HCT116 (cell line): ENCODE results near the gene UBA5. TPM values are rescaled to one million over a fixed set of nuclear protein-coding genes. Genes with fewer than 3 reads are reported as not detected.

Experiments used
- ATAC-seq: fragments of 200-7000 bp; cut with Tn5 transposase; 2 replicates; pipeline ENCODE4 v1.9.1; 2020; ENCODE audit warnings: mild to moderate bottlenecking, moderate library complexity
- BruUV-seq: library from RNA; stranded (reverse); fragments of 400-500 nt; replicated peaks from 2 replicates; lab custom pipeline; 2021; lab: Mats Ljungman, UMichigan
- CTCF ChIA-PET: fragments of 300-600 bp; sonication (Branson Sonifier 250); formaldehyde crosslinking; loops from one replicate; lab custom pipeline; 2021; ENCODE audit warnings: antibody characterized with exemption; lab: Charles Lee
- POLR2A ChIA-PET: fragments of 300-600, 350-600 bp; sonication (Branson Sonifier 250); formaldehyde crosslinking; loops from one replicate; lab custom pipeline; 2021; ENCODE audit warnings: antibody characterized with exemption; lab: Charles Lee
- RAD21 ChIA-PET, 2 experiments: fragments of 300-600 bp; sonication (Branson Sonifier 250); formaldehyde crosslinking; loops; one replicate each; lab custom pipeline; 2023; ENCODE audit warnings: low total read pairs in 2 of 2; ENCODE audit not compliant: uncharacterized antibody in 2 of 2, unreplicated experiment in 2 of 2, low non-redundant PET in 1 of 2; lab: Charles Lee
- DNase-seq: peaks from one replicate; pipeline ENCODE4 v3.0.0-alpha.2; 2010; ENCODE audit warnings: low read depth, low spot score
- H2AFZ ChIP-seq: fragments of 200-600 bp; shearing (Covaris generic), sonication (generic); 2 replicates; pipeline ENCODE4 v1.6.1; 2017; ENCODE audit warnings: low read depth, mixed run types, mixed read lengths, antibody characterized with exemption, low read length; ENCODE audit not compliant: poor library complexity, severe bottlenecking
- H3K27ac ChIP-seq: 2 replicates; pipeline ENCODE4 v1.5.1; 2012; ENCODE audit warnings: low read depth, low read length
- H3K27me3 ChIP-seq: fragments of 200-600 bp; sonication (generic); 2 replicates; pipeline ENCODE4 v1.6.1; 2016; ENCODE audit warnings: mixed run types, low read length, mixed read lengths; ENCODE audit not compliant: insufficient read depth
- H3K36me3 ChIP-seq, 2 experiments: fragments of 200-500 bp in 1 of 2; fragments of 200-600 bp in 1 of 2; sonication (Bioruptor generic) in 1 of 2; sonication (generic) in 1 of 2; 2 replicates each; pipeline versions ENCODE4 v1.5.1 to v1.6.1; 2014 to 2016; ENCODE audit warnings: low read length in 2 of 2, inconsistent platforms in 1 of 2, mixed read lengths in 1 of 2, mixed run types in 1 of 2; ENCODE audit not compliant: insufficient read depth in 2 of 2, control insufficient read depth in 1 of 2
- H3K4me1 ChIP-seq, 2 experiments: fragments of 200-600 bp in 1 of 2; sonication (generic) in 1 of 2; 2 replicates each; pipeline versions ENCODE4 v1.5.1 to v1.6.1; 2012 to 2017; ENCODE audit warnings: low read length in 2 of 2, inconsistent platforms in 1 of 2, mild to moderate bottlenecking in 1 of 2, mixed read lengths in 1 of 2, mixed run types in 1 of 2, moderate library complexity in 1 of 2; ENCODE audit not compliant: insufficient read depth in 2 of 2, control insufficient read depth in 1 of 2
- H3K4me2 ChIP-seq: fragments of 200-600 bp; sonication (generic); 2 replicates; pipeline ENCODE4 v1.6.1; 2017; ENCODE audit warnings: mixed run types, low read length, mixed read lengths
- H3K4me3 ChIP-seq, 2 experiments: fragments of 200-600 bp in 1 of 2; sonication (generic) in 1 of 2; replicated peaks in 1 of 2; 2 replicates each; pipeline ENCODE4 v1.5.1; 2011 to 2016; ENCODE audit warnings: low read length in 2 of 2, control low read depth in 1 of 2, low read depth in 1 of 2, mild to moderate bottlenecking in 1 of 2, mixed read lengths in 1 of 2, mixed run types in 1 of 2
- H3K79me2 ChIP-seq: fragments of 200-600 bp; sonication (generic); 2 replicates; pipeline ENCODE4 v1.6.1; 2017; ENCODE audit warnings: mild to moderate bottlenecking, mixed run types, low read length, moderate library complexity, mixed read lengths; ENCODE audit not compliant: insufficient read depth
- H3K9ac ChIP-seq: fragments of 200-600 bp; sonication (generic); 2 replicates; pipeline ENCODE4 v1.6.1; 2016; ENCODE audit warnings: low read length, mixed read lengths
- H3K9me2 ChIP-seq: fragments of 200-600 bp; sonication (generic), shearing (Covaris generic); 2 replicates; pipeline ENCODE4 v1.6.1; 2017; ENCODE audit warnings: mixed run types, mild to moderate bottlenecking, moderate library complexity; ENCODE audit not compliant: insufficient read depth
- H3K9me3 ChIP-seq, 2 experiments: fragments of 200-500 bp in 1 of 2; fragments of 200-600 bp in 1 of 2; sonication (Bioruptor generic) in 1 of 2; sonication (generic) in 1 of 2; 2 replicates each; pipeline ENCODE4 v1.6.1; 2014 to 2017; ENCODE audit warnings: low read length in 2 of 2, mixed read lengths in 2 of 2, inconsistent platforms in 1 of 2, low read depth in 1 of 2, mild to moderate bottlenecking in 1 of 2, mixed run types in 1 of 2, moderate library complexity in 1 of 2; ENCODE audit not compliant: control insufficient read depth in 1 of 2, insufficient read depth in 1 of 2
- H4K20me1 ChIP-seq: fragments of 200-600 bp; sonication (generic), shearing (Covaris generic); 2 replicates; pipeline ENCODE4 v1.6.1; 2017; ENCODE audit warnings: mixed run types, mild to moderate bottlenecking, moderate library complexity; ENCODE audit not compliant: insufficient read depth
- EGR1 ChIP-seq: IDR thresholded peaks from 2 replicates; pipeline ENCODE4 v1.6.1; 2012; ENCODE audit warnings: low read depth
- ELF1 ChIP-seq: IDR thresholded peaks from 2 replicates; pipeline ENCODE4 v1.6.1; 2012; ENCODE audit warnings: low read depth, borderline replicate concordance
- EZH2phosphoT487 ChIP-seq: fragments of 200-600 bp; IDR thresholded peaks from 2 replicates; pipeline ENCODE4 v1.6.1; 2018; ENCODE audit warnings: antibody characterized with exemption, borderline replicate concordance
- JUND ChIP-seq: IDR thresholded peaks from 2 replicates; pipeline ENCODE4 v1.6.1; 2012
- MAX ChIP-seq: IDR thresholded peaks from 2 replicates; pipeline ENCODE4 v1.6.1; 2012
- POLR2A ChIP-seq: IDR thresholded peaks from 2 replicates; pipeline ENCODE4 v1.7.0; 2011; ENCODE audit warnings: borderline replicate concordance; ENCODE audit not compliant: insufficient read depth, insufficient read length; ENCODE audit errors: extremely low read depth
- REST ChIP-seq: IDR thresholded peaks from 2 replicates; pipeline ENCODE4 v1.6.1; 2012; ENCODE audit warnings: low read depth
- SP1 ChIP-seq: IDR thresholded peaks from 2 replicates; pipeline ENCODE4 v1.6.1; 2012; ENCODE audit warnings: low read depth
- SRF ChIP-seq: IDR thresholded peaks from 2 replicates; pipeline ENCODE4 v1.6.1; 2012; ENCODE audit warnings: low read depth
- ZBTB33 ChIP-seq: IDR thresholded peaks from 2 replicates; pipeline ENCODE4 v1.6.1; 2011; ENCODE audit warnings: mild to moderate bottlenecking, low read length, moderate library complexity; ENCODE audit not compliant: insufficient replicate concordance; ENCODE audit errors: extremely low read depth
- ZFX ChIP-seq: fragments of 450-650 bp; IDR thresholded peaks from 2 replicates; pipeline ENCODE4 v1.6.1; 2017
- ZNF274 ChIP-seq: fragments of 200-500 bp; sonication (Bioruptor generic); IDR thresholded peaks from 2 replicates; pipeline ENCODE4 v1.6.1; 2014; ENCODE audit warnings: mild to moderate bottlenecking, low read depth, low read length, inconsistent platforms
- intact Hi-C: fragments of 100-400 bp; cut with micrococcal nuclease; formaldehyde crosslinking; loops from 2 replicates; pipeline ENCODE4 v1.10.0; 2022
- total RNA-seq: library from RNA; stranded (reverse); gene quantifications from one replicate; pipeline ENCODE4 v1.2.1, GENCODE V29; 2021; ENCODE audit not compliant: unreplicated experiment
- TF ChIP-seq, protein P1 (sequence below), 3 experiments: fragments of 200-600 bp in 1 of 3; sonication (generic) in 1 of 3; IDR thresholded peaks in 2 of 3; conservative IDR thresholded peaks in 1 of 3; 2 replicates each; pipeline ENCODE4 v1.5.1; 2012 to 2017; ENCODE audit warnings: low read depth in 2 of 3, low read length in 2 of 3, antibody characterized with exemption in 1 of 3, borderline replicate concordance in 1 of 3, control low read depth in 1 of 3, mild to moderate bottlenecking in 1 of 3, mixed read lengths in 1 of 3, mixed run types in 1 of 3, moderate library complexity in 1 of 3; ENCODE audit not compliant: insufficient read depth in 1 of 3
- TF ChIP-seq, protein P2 (sequence below): IDR thresholded peaks from 2 replicates; pipeline ENCODE4 v1.6.1; 2012

Gene UBA5
- total RNA-seq, 1 experiment from 2014 or later = 43.7 TPM

DNA sequence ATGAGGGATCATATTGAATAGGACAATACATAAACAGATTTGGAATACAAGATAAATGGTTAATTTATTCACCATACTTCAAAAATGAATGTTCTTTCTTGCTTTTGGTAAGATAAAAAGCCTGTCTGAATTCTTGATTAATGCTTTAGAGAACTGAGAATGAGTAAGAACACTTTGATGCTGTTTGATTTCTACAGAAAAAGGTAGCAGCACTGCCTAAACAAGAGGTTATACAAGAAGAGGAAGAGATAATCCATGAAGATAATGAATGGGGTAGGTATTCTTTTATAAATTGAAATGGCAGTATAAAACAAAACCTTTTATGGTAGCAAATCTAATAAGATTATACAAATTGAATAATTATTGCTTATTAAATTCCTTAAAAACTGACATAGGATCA, 15.3 kb downstream of the UBA5 start:
- intact Hi-C loops = no loop called here

More for the DNA sequence above, 15.3 kb downstream of the UBA5 start:
- H3K79me2 ChIP-seq = no peaks in the 10 kb centered on the region
- H3K9ac ChIP-seq = no peak overlapping the region
- CTCF ChIA-PET = no interaction called here
- peaks cover 21 to 42% of the 10 kb centered on the region in 2 experiments for H3K36me3 ChIP-seq
- H2AFZ ChIP-seq = no peak overlapping the region
- H3K4me3 ChIP-seq = no peak overlapping the region
- DNase-seq (no peak), ATAC-seq (no peak)
- H3K27ac ChIP-seq = no peak overlapping the region
- no peaks in the 10 kb centered on the region for H4K20me1 ChIP-seq
- H3K9me3 ChIP-seq = no peaks in the 10 kb centered on the region; a peak in 1 of 4 replicates
- no peaks in the 10 kb centered on the region for H3K4me1 ChIP-seq
- H3K9me2 ChIP-seq = no peaks in the 10 kb centered on the region
- TF ChIP-seq SRF (no peak), EGR1 (no peak), ZBTB33 (no peak), ZNF274 (no peak), POLR2A (no peak), REST (no peak), JUND (no peak), MAX (no peak), ZFX (no peak), EZH2phosphoT487 (no peak), SP1 (no peak), ELF1 (no peak)
- TF ChIP-seq, protein P1, sequence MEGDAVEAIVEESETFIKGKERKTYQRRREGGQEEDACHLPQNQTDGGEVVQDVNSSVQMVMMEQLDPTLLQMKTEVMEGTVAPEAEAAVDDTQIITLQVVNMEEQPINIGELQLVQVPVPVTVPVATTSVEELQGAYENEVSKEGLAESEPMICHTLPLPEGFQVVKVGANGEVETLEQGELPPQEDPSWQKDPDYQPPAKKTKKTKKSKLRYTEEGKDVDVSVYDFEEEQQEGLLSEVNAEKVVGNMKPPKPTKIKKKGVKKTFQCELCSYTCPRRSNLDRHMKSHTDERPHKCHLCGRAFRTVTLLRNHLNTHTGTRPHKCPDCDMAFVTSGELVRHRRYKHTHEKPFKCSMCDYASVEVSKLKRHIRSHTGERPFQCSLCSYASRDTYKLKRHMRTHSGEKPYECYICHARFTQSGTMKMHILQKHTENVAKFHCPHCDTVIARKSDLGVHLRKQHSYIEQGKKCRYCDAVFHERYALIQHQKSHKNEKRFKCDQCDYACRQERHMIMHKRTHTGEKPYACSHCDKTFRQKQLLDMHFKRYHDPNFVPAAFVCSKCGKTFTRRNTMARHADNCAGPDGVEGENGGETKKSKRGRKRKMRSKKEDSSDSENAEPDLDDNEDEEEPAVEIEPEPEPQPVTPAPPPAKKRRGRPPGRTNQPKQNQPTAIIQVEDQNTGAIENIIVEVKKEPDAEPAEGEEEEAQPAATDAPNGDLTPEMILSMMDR (IDR thresholded peaks at IDR 0.05 in 2 of 3, conservative IDR thresholded peaks at IDR 0.05 in 1 of 3; ENCODE audit: borderline replicate concordance in 1 of 3, insufficient read depth in 1 of 3, low read depth in 2 of 3, low read length in 2 of 3) = no peak
- TF ChIP-seq, protein P2, sequence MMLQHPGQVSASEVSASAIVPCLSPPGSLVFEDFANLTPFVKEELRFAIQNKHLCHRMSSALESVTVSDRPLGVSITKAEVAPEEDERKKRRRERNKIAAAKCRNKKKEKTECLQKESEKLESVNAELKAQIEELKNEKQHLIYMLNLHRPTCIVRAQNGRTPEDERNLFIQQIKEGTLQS = no peak
- POLR2A ChIA-PET = no interaction called here
- H3K4me2 ChIP-seq = no peak overlapping the region
- RAD21 ChIA-PET = no interaction called here
- no TSS peak for BruUV-seq
- no peaks in the 10 kb centered on the region for H3K27me3 ChIP-seq
